WTC11 (cell line): Measurements from ENCODE around the gene SYT17. TPM values are rescaled to one million over a fixed set of nuclear protein-coding genes. Genes with fewer than 3 reads are reported as not detected.

Experiments
- ATAC-seq: fragments of 200-7000 bp; cut with Tn5 transposase; 2 replicates; pipeline ENCODE4 v1.10.0; 2021; ENCODE audit warnings: mild to moderate bottlenecking, moderate library complexity
- CTCF ChIA-PET: fragments of 300-600 bp; sonication (Branson Sonifier 250); formaldehyde crosslinking; loops from one replicate; lab custom pipeline; 2021; ENCODE audit warnings: antibody characterized with exemption; lab: Charles Lee
- POLR2A ChIA-PET: fragments of 350-600 bp; sonication (Branson Sonifier 250); formaldehyde crosslinking; loops from one replicate; lab custom pipeline; 2021; ENCODE audit warnings: antibody characterized with exemption; lab: Charles Lee
- DNase-seq: peaks from one replicate; pipeline ENCODE4 v3.0.0; 2021; ENCODE audit warnings: low spot score
- H3K27ac Mint-ChIP-seq: 2 replicates; pipeline ENCODE4 v1.8.0; 2021; ENCODE audit warnings: mixed read lengths
- H3K27me3 Mint-ChIP-seq: 2 replicates; pipeline ENCODE4 v1.8.0; 2021; ENCODE audit warnings: low read depth, mild to moderate bottlenecking, moderate library complexity, mixed read lengths
- H3K36me3 Mint-ChIP-seq: 2 replicates; pipeline ENCODE4 v1.8.0; 2021; ENCODE audit warnings: mixed read lengths
- H3K4me1 Mint-ChIP-seq: 2 replicates; pipeline ENCODE4 v1.8.0; 2022; ENCODE audit warnings: mixed read lengths
- H3K4me3 Mint-ChIP-seq: 2 replicates; pipeline ENCODE4 v1.8.0; 2021; ENCODE audit warnings: mild to moderate bottlenecking, moderate library complexity, mixed read lengths
- H3K9me3 Mint-ChIP-seq: 2 replicates; pipeline ENCODE4 v1.8.0; 2021; ENCODE audit warnings: mixed read lengths
- AR ChIP-seq: fragments of 250-450 bp; sonication (Bioruptor Pico); IDR thresholded peaks from 2 replicates; pipeline ENCODE4 v1.9.0; 2021; ENCODE audit warnings: mild to moderate bottlenecking
- ATF1 ChIP-seq: sonication (generic); formaldehyde crosslinking; IDR thresholded peaks from 2 replicates; pipeline ENCODE4 v1.8.1; 2023; ENCODE audit warnings: mild to moderate bottlenecking, moderate library complexity, missing genetic modification reagents
- ATF3 ChIP-seq: sonication (generic); formaldehyde crosslinking; conservative IDR thresholded peaks from 2 replicates; pipeline ENCODE4 v1.8.1; 2022; ENCODE audit warnings: mild to moderate bottlenecking, missing genetic modification reagents
- ERG ChIP-seq: fragments of 250-450 bp; sonication (Bioruptor Pico); IDR thresholded peaks from 2 replicates; pipeline ENCODE4 v1.8.0; 2021; ENCODE audit warnings: mild to moderate bottlenecking
- ESRRA ChIP-seq: sonication (generic); formaldehyde crosslinking; IDR thresholded peaks from 2 replicates; pipeline ENCODE4 v1.8.1; 2022; ENCODE audit warnings: mild to moderate bottlenecking, missing genetic modification reagents, borderline replicate concordance
- HMGA2 ChIP-seq: fragments of 250-450 bp; sonication (Bioruptor Pico); IDR thresholded peaks from 2 replicates; pipeline ENCODE4 v1.4.0; 2021; ENCODE audit warnings: mild to moderate bottlenecking, moderate library complexity
- HMGXB4 ChIP-seq: sonication (generic); formaldehyde crosslinking; IDR thresholded peaks from 2 replicates; pipeline ENCODE4 v1.8.1; 2023; ENCODE audit warnings: mild to moderate bottlenecking, moderate library complexity, missing genetic modification reagents
- MAX ChIP-seq: sonication (generic); formaldehyde crosslinking; IDR thresholded peaks from 2 replicates; pipeline ENCODE4 v1.8.0; 2022; ENCODE audit warnings: mild to moderate bottlenecking, missing genetic modification reagents
- MXD4 ChIP-seq: fragments of 250-450 bp; sonication (Bioruptor Pico); IDR thresholded peaks from 2 replicates; pipeline ENCODE4 v1.8.0; 2021; ENCODE audit warnings: mild to moderate bottlenecking, moderate library complexity, borderline replicate concordance
- NFYB ChIP-seq: sonication (generic); formaldehyde crosslinking; conservative IDR thresholded peaks from 2 replicates; pipeline ENCODE4 v1.8.0; 2022; ENCODE audit warnings: low read depth, missing genetic modification reagents
- OVOL2 ChIP-seq: fragments of 250-450 bp; sonication (Bioruptor Pico); IDR thresholded peaks from 2 replicates; pipeline ENCODE4 v1.9.0; 2021; ENCODE audit warnings: mild to moderate bottlenecking, borderline replicate concordance
- PREB ChIP-seq: sonication (generic); formaldehyde crosslinking; IDR thresholded peaks from 2 replicates; pipeline ENCODE4 v1.8.1; 2022; ENCODE audit warnings: mild to moderate bottlenecking, missing genetic modification reagents, moderate library complexity, borderline replicate concordance
- SP1 ChIP-seq: sonication (generic); formaldehyde crosslinking; conservative IDR thresholded peaks from 2 replicates; pipeline ENCODE4 v1.8.1; 2022; ENCODE audit warnings: missing genetic modification reagents
- STAT6 ChIP-seq: sonication (generic); formaldehyde crosslinking; conservative IDR thresholded peaks from 2 replicates; pipeline ENCODE4 v1.8.1; 2023; ENCODE audit warnings: mild to moderate bottlenecking, low read depth, missing genetic modification reagents, moderate library complexity
- TEAD1 ChIP-seq: sonication (generic); formaldehyde crosslinking; IDR thresholded peaks from 2 replicates; pipeline ENCODE4 v1.8.0; 2022; ENCODE audit warnings: mild to moderate bottlenecking, missing genetic modification reagents
- TEAD4 ChIP-seq: sonication (generic); formaldehyde crosslinking; IDR thresholded peaks from 2 replicates; pipeline ENCODE4 v1.8.0; 2022; ENCODE audit warnings: mild to moderate bottlenecking, missing genetic modification reagents
- USF2 ChIP-seq: sonication (generic); formaldehyde crosslinking; IDR thresholded peaks from 2 replicates; pipeline ENCODE4 v1.8.1; 2023; ENCODE audit warnings: mild to moderate bottlenecking, missing genetic modification reagents, moderate library complexity
- ZNF232 ChIP-seq: sonication (generic); formaldehyde crosslinking; IDR thresholded peaks from 2 replicates; pipeline ENCODE4 v1.8.0; 2022; ENCODE audit warnings: mild to moderate bottlenecking, missing genetic modification reagents
- ZNF317 ChIP-seq: sonication (generic); formaldehyde crosslinking; IDR thresholded peaks from 2 replicates; pipeline ENCODE4 v1.8.1; 2023; ENCODE audit warnings: low read depth, mild to moderate bottlenecking, moderate library complexity, missing genetic modification reagents, borderline replicate concordance
- ZNF416 ChIP-seq: fragments of 250-450 bp; sonication (Bioruptor Pico); IDR thresholded peaks from 2 replicates; pipeline ENCODE4 v1.9.0; 2021; ENCODE audit warnings: mild to moderate bottlenecking, inconsistent platforms
- ZNF423 ChIP-seq: fragments of 250-450 bp; sonication (Bioruptor Pico); IDR thresholded peaks from 2 replicates; pipeline ENCODE4 v2.1.2; 2022; ENCODE audit warnings: mild to moderate bottlenecking, moderate library complexity
- ZNF512 ChIP-seq: sonication (generic); formaldehyde crosslinking; IDR thresholded peaks from 2 replicates; pipeline ENCODE4 v1.8.1; 2022; ENCODE audit warnings: missing genetic modification reagents, borderline replicate concordance
- total RNA-seq: library from RNA; stranded (reverse); gene quantifications from 3 replicates; pipeline ENCODE4 v1.2.3, GENCODE V29; 2021

Gene SYT17
- total RNA-seq, 1 experiment from 2014 or later, result 5.5 TPM

GRCh38 chr16:19127205-19127604 is 40.8 kb upstream of the SYT17 start:
- H3K27me3 Mint-ChIP-seq, result peaks cover 3% of the 10 kb centered on the region
- peaks cover 6% of the 10 kb centered on the region; the same call in 1 of the 2 replicates for H3K9me3 Mint-ChIP-seq
- ATAC-seq, result no peak
- peaks cover 33% of the 10 kb centered on the region for H3K4me1 Mint-ChIP-seq
- no peak overlapping the region for H3K4me3 Mint-ChIP-seq
- no peak for DNase-seq
- peaks cover 8% of the 10 kb centered on the region for H3K36me3 Mint-ChIP-seq
- TF ChIP-seq ATF3 (no peak), MXD4 (no peak), ZNF232 (CRISPR knock-in tag) (no peak), ZNF416 (no peak), ATF1 (CRISPR knock-in tag) (no peak), OVOL2 (CRISPR knock-in tag) (no peak)
- H3K27ac Mint-ChIP-seq, result no peak overlapping the region
- ChIA-PET CTCF (interaction anchor here (0.9 to 1.0 kb wide), 2 partner anchors 10 to 53 kb away, joined by 3 read pairs; no protein-coding TSS in a partner anchor), POLR2A (no interaction called here)

GRCh38 chr16:19127674-19128131 is 40.3 kb upstream of the SYT17 start:
- H3K27ac Mint-ChIP-seq, result no peak overlapping the region
- no peak for DNase-seq
- POLR2A ChIA-PET, result no interaction called here
- H3K27me3 Mint-ChIP-seq, result peaks cover 3% of the 10 kb centered on the region
- peaks cover 8% of the 10 kb centered on the region for H3K36me3 Mint-ChIP-seq
- TF ChIP-seq NFYB, result no peak
- no peak for TF ChIP-seq ESRRA (CRISPR knock-in tag)
- TF ChIP-seq SP1, result no peak
- TF ChIP-seq ZNF512 (CRISPR knock-in tag), result no peak
- no peak for TF ChIP-seq USF2 (CRISPR knock-in tag)
- TF ChIP-seq ZNF317, result no peak
- TF ChIP-seq ERG, result no peak
- no peak for TF ChIP-seq TEAD1 (CRISPR knock-in tag)
- TF ChIP-seq MXD4, result no peak
- TF ChIP-seq TEAD4 (CRISPR knock-in tag), result no peak
- TF ChIP-seq HMGA2 (CRISPR knock-in tag), result no peak
- no peak for TF ChIP-seq HMGXB4
- no peak for TF ChIP-seq AR
- TF ChIP-seq MAX (CRISPR knock-in tag), result no peak
- TF ChIP-seq ZNF423 (CRISPR knock-in tag), result no peak
- no peak for TF ChIP-seq PREB (CRISPR knock-in tag)
- no peak for TF ChIP-seq STAT6 (CRISPR knock-in tag)
- TF ChIP-seq, all 79 proteins: peak for 0
- Mint-ChIP-seq H3K4me1 (peaks cover 33% of the 10 kb centered on the region), H3K4me3 (no peak overlapping the region), H3K9me3 (peaks cover 6% of the 10 kb centered on the region; the same call in 1 of the 2 replicates)
- CTCF ChIA-PET, result interaction anchor here (0.9 to 1.0 kb wide), 2 partner anchors 11 to 52 kb away, joined by 3 read pairs; no protein-coding TSS in a partner anchor
- ATAC-seq, result no peak
